ENCODE measurements around the gene FAM111B. TPM values are rescaled to one million over a fixed set of nuclear protein-coding genes. Genes with fewer than 3 reads are reported as not detected.

The FAM111B gene
- total RNA-seq, 2 experiments from 2014 or later, result 32.3 to 38.9 TPM

DNA sequence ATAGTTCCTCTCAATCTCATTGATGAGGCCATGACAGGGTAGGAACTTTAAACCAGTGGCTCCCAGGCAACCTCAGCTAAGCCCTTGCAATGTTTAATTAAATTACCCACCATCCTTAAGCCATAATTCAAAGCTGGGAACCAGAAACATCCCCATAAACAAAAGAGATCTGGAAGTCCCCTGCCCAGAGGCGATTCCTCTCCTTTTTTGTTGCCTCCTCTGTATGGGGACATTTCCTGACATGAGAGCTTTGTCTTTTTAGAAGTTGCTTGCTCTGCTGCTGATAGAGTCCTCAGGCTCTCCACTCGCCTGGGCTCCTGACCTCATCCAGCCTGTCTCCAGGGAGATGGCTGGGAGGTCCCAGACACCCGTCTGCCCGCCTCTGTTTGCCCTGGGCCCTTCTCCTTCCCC lies 68.1 kb downstream of the FAM111B start:
- POLR2A ChIA-PET, result no interaction called here

DNA sequence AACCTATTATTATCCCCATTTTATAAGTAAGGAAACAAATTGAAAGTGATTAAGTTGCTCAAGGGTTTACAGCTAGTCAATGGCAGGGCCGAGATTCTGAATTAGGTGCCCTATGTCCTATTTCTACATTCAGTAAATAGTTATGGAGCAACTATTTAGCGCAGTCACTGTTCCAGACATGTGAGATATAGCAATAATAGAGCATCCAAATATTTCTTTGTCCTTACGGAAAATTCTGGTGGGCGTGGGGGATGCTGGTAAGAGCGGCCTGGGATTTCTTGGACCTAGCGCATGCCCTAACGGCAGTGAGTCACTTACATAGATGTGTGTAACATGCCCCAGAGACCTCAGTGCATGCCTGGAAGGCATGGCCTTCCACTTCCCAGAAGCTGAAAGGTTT lies 69.3 kb downstream of the FAM111B start:
- peaks cover 6% of the 10 kb centered on the region for H3K9me3 Mint-ChIP-seq (ENCODE audit: low read depth)
- DNase-seq, result no peak
- intact Hi-C loops (cut with DNase I, micrococcal nuclease), result no loop called here
- POLR2A ChIA-PET, result no interaction called here
- no peak overlapping the region for H3K4me3 Mint-ChIP-seq
- CTCF ChIA-PET, result interaction anchor here (9.2 kb wide), 1 partner anchor 9 kb away, joined by 115 read pairs; no protein-coding TSS in a partner anchor
- peaks cover 17% of the 10 kb centered on the region for H3K4me1 Mint-ChIP-seq
- no peak overlapping the region for H3K27ac Mint-ChIP-seq
- no peak for ATAC-seq
- H3K27me3 Mint-ChIP-seq, result peaks cover 12% of the 10 kb centered on the region
- no peaks in the 10 kb centered on the region for H3K36me3 Mint-ChIP-seq (ENCODE audit: low read depth)

More for the DNA sequence above, 68.1 kb downstream of the FAM111B start:
- Mint-ChIP-seq H3K9me3 (ENCODE audit: low read depth) (peaks cover 6% of the 10 kb centered on the region), H3K4me1 (peaks cover 17% of the 10 kb centered on the region), H3K27me3 (peaks cover 12% of the 10 kb centered on the region), H3K27ac (no peak overlapping the region), H3K36me3 (ENCODE audit: low read depth) (no peaks in the 10 kb centered on the region), H3K4me3 (no peak overlapping the region)
- intact Hi-C loops (cut with DNase I, micrococcal nuclease), result no loop called here
- CTCF ChIA-PET, result interaction anchor here (0.7 to 9.2 kb wide), 6 partner anchors 11 to 254 kb away, joined by 3 to 115 read pairs (median 3); no protein-coding TSS in a partner anchor
- ATAC-seq (no peak), DNase-seq (no peak)

Other genes with a start within 250 kb of the FAM111B start
- 1 to 10 TPM in 1 of 2 experiments, under 1 TPM in 1; 0.50 to 1.2 TPM for gene GLYATL1, start 167.7 kb upstream of the FAM111B start, total RNA-seq
- gene GLYATL1B, start 20.9 kb upstream of the FAM111B start, total RNA-seq, result not detected
- gene FAM111A, start 35.6 kb downstream of the FAM111B start, total RNA-seq, result 100 to 1,000 TPM in 1 of 2 experiments, 10 to 100 TPM in 1; 87.9 to 135 TPM
- under 1 TPM; 0.07 to 0.11 TPM for gene DTX4, start 64.9 kb downstream of the FAM111B start, total RNA-seq
- gene MPEG1, start 105.7 kb downstream of the FAM111B start, total RNA-seq, result not detected